Measurements from ENCODE around the gene UVRAG. TPM values are rescaled to one million over a fixed set of nuclear protein-coding genes. Genes with fewer than 3 reads are reported as not detected.
"Not testable (repeated sequence)": the region's sequence is repeated elsewhere in the genome, so short reads cannot be mapped to it uniquely, and the experiment has no call there.

The UVRAG gene
- polyA plus RNA-seq, 2 donors: 3.1 to 3.8 TPM

DNA sequence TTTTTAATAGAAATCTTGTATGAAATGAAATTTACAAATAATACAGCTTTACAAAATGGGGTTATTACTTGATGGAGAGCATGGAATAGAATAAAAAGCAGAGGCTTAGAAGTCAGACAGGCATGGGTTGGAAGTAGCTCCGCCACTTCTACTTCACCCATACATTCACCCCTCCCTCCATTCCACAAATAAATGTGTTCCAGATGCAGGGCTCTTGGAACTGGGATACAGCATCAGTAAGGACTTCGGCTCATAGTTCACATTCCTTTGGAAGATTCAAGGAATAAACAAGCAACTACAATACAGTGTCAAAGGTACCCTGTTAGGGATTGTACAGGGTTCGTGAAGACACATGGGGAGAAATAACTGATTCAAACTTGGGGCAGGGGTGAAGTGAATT lies 234.5 kb downstream of the UVRAG start:
- H3K4me3 ChIP-seq (ENCODE audit: low read depth in 1 of 2, low read length in 2 of 2): no peak overlapping the region
- H3K9me3 ChIP-seq (ENCODE audit: control insufficient read depth in 2 of 2, insufficient read depth in 1 of 2, low read depth in 1 of 2, low read length in 1 of 2): no peaks in the 10 kb centered on the region
- no peaks in the 10 kb centered on the region for H3K36me3 ChIP-seq (ENCODE audit: control insufficient read depth in 2 of 2, insufficient read depth in 2 of 2, low read length in 1 of 2)
- WGBS, 2 donors: 90 to 92% methylated on average over 3 of the region's 3 CpGs
- no peaks in the 10 kb centered on the region for H3K4me1 ChIP-seq (ENCODE audit: control insufficient read depth in 2 of 2, insufficient read depth in 2 of 2, low read length in 1 of 2)
- H3K27me3 ChIP-seq (ENCODE audit: control insufficient read depth in 1 of 2, insufficient read depth in 2 of 2, low read length in 2 of 2): no peaks in the 10 kb centered on the region
- H3K27ac ChIP-seq (ENCODE audit: low read depth in 2 of 2, low read length in 1 of 2): no peak overlapping the region

DNA sequence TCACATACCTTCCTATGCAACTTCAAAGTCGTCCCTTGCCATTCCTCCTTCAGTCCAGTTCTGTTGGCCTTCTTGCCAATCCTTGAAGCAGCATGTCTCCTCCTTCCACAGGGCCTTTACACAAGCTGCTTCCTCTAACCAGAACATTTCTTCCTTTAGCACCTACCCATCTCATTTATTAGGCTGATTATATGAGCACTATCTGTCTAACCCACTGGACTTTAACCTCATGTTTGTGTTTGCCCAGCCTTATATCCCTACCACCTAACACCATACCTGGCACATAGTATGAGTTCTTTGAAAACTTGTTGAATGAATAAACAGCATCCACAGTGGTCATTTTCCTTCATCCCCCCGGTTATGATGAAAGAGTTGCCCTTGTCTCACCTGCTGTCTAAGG lies 236.9 kb downstream of the UVRAG start:
- no peaks in the 10 kb centered on the region for H3K36me3 ChIP-seq (ENCODE audit: control insufficient read depth in 2 of 2, insufficient read depth in 2 of 2, low read length in 1 of 2)
- H3K9me3 ChIP-seq (ENCODE audit: control insufficient read depth in 2 of 2, insufficient read depth in 1 of 2, low read depth in 1 of 2, low read length in 1 of 2): no peaks in the 10 kb centered on the region
- H3K27ac ChIP-seq (ENCODE audit: low read depth in 2 of 2, low read length in 1 of 2): no peak overlapping the region
- H3K4me3 ChIP-seq (ENCODE audit: low read depth in 1 of 2, low read length in 2 of 2): no peak overlapping the region
- H3K4me1 ChIP-seq (ENCODE audit: control insufficient read depth in 2 of 2, insufficient read depth in 2 of 2, low read length in 1 of 2): no peaks in the 10 kb centered on the region
- WGBS, 2 donors: 86 to 95% methylated on average over 2 of the region's 2 CpGs
- no peaks in the 10 kb centered on the region for H3K27me3 ChIP-seq (ENCODE audit: control insufficient read depth in 1 of 2, insufficient read depth in 2 of 2, low read length in 2 of 2)

DNA sequence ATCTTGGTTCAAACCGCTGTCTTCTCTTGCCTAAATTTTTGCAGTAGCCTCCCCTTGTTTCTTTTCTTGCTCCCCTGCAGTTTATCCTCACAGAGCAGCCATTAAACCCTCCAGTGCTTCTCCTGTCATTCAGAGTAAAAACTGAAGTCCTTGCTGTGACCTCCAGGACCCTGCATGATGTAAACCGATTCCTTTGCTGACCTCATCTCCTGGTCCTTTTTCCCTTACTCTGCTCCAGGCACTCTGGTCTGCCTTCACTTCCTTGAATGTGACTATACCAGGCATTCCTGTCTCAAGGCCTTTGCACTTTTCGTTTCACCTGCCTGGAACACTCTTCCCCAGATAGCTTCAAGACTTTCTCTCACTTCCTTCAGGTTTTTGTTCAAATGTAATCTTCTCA lies 239.3 kb downstream of the UVRAG start:
- H3K36me3 ChIP-seq (ENCODE audit: control insufficient read depth in 2 of 2, insufficient read depth in 2 of 2, low read length in 1 of 2): no peaks in the 10 kb centered on the region
- H3K4me1 ChIP-seq (ENCODE audit: control insufficient read depth in 2 of 2, insufficient read depth in 2 of 2, low read length in 1 of 2): no peaks in the 10 kb centered on the region
- no peaks in the 10 kb centered on the region for H3K9me3 ChIP-seq (ENCODE audit: control insufficient read depth in 2 of 2, insufficient read depth in 1 of 2, low read depth in 1 of 2, low read length in 1 of 2)
- H3K27me3 ChIP-seq (ENCODE audit: control insufficient read depth in 1 of 2, insufficient read depth in 2 of 2, low read length in 2 of 2): no peaks in the 10 kb centered on the region
- 92 to 96% methylated on average over 3 of the region's 3 CpGs for WGBS, 2 donors
- H3K4me3 ChIP-seq (ENCODE audit: low read depth in 1 of 2, low read length in 2 of 2): no peak overlapping the region
- H3K27ac ChIP-seq (ENCODE audit: low read depth in 2 of 2, low read length in 1 of 2): no peak overlapping the region

DNA sequence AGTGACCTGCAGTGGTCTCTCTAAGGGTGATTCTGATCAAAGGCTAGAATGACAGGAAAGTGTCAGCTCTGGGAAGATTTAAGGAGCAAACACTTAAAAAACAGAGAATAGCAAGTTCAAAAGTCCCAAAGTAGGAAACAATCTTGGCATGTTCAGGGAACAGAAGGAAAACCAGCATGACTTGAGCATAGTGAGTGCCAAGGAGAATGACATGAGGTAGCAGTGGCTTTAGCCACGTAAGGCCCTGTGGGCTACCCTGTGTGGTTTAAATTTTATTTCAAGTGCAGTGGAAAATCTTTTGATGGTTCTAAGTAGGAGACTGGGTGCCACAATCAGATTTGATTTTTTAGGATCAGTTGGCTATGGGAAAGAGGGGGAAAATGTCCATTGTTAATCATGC lies 241.9 kb downstream of the UVRAG start:
- H3K4me3 ChIP-seq (ENCODE audit: low read depth in 1 of 2, low read length in 2 of 2): no peak overlapping the region
- no peaks in the 10 kb centered on the region for H3K27me3 ChIP-seq (ENCODE audit: control insufficient read depth in 1 of 2, insufficient read depth in 2 of 2, low read length in 2 of 2)
- no peaks in the 10 kb centered on the region for H3K9me3 ChIP-seq (ENCODE audit: control insufficient read depth in 2 of 2, insufficient read depth in 1 of 2, low read depth in 1 of 2, low read length in 1 of 2)
- WGBS, 2 donors: 93% methylated on average over 1 of the region's 1 CpG
- no peaks in the 10 kb centered on the region for H3K4me1 ChIP-seq (ENCODE audit: control insufficient read depth in 2 of 2, insufficient read depth in 2 of 2, low read length in 1 of 2)
- H3K36me3 ChIP-seq (ENCODE audit: control insufficient read depth in 2 of 2, insufficient read depth in 2 of 2, low read length in 1 of 2): no peaks in the 10 kb centered on the region
- no peak overlapping the region for H3K27ac ChIP-seq (ENCODE audit: low read depth in 2 of 2, low read length in 1 of 2)

DNA sequence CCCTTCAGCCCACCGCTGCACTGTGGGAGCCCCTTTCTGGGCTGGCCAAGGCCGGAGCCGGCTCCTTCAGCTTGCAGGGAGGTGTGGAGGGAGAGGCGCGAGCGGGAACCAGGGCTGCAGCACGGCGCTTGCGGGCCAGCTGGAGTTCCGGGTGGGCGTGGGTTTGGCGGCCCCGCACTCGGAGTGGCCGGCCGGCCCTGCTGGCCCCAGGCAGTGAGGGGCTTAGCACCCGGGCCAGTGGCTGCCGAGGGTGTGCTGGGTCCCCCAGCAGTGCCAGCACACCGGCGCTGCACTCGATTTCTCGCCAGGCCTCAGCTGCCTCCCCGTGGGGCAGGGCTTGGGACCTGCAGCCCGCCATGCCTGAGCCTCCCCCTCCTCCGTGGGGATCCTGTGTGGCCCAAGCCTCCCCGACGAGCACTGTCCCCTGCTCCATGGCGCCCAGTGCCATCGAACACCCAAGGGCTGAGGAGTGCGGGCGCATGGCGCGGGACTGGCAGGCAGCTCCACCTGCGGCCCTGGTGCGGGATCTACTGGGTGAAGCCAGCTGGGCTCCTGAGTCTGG lies 245.5 kb downstream of the UVRAG start:
- 98% methylated on average over 26 to 35 of the region's 35 CpGs for WGBS, 2 donors
- not testable (repeated sequence) for H3K9me3 ChIP-seq (ENCODE audit: control insufficient read depth in 2 of 2, insufficient read depth in 1 of 2, low read depth in 1 of 2, low read length in 1 of 2); H3K27me3 ChIP-seq (ENCODE audit: control insufficient read depth in 1 of 2, insufficient read depth in 2 of 2, low read length in 2 of 2); H3K27ac ChIP-seq (ENCODE audit: low read depth in 2 of 2, low read length in 1 of 2); H3K4me1 ChIP-seq (ENCODE audit: control insufficient read depth in 2 of 2, insufficient read depth in 2 of 2, low read length in 1 of 2); H3K36me3 ChIP-seq (ENCODE audit: control insufficient read depth in 2 of 2, insufficient read depth in 2 of 2, low read length in 1 of 2); H3K4me3 ChIP-seq (ENCODE audit: low read depth in 1 of 2, low read length in 2 of 2)

DNA sequence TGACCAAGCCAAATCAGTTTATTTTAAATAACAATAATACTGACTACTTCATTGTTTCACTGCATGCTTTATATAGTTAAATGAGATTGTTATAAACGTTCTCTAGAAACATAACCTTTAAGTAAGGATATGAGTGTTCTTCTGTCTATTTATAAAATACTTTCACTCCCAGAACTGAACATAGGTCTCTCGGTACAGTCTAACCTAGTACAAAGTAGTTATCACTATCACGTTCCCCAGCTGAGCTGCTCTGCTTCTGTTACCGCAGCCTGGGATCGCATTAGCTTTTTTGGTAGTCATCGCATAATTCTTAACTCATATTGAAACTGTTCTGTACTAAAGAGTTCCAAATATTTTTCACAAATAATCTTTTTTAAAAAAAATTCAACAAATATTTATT lies 247.7 kb downstream of the UVRAG start:
- Histone ChIP-seq H3K4me1 (ENCODE audit: control insufficient read depth in 2 of 2, insufficient read depth in 2 of 2, low read length in 1 of 2) (no peaks in the 10 kb centered on the region), H3K27me3 (ENCODE audit: control insufficient read depth in 1 of 2, insufficient read depth in 2 of 2, low read length in 2 of 2) (no peaks in the 10 kb centered on the region), H3K4me3 (ENCODE audit: low read depth in 1 of 2, low read length in 2 of 2) (no peak overlapping the region), H3K36me3 (ENCODE audit: control insufficient read depth in 2 of 2, insufficient read depth in 2 of 2, low read length in 1 of 2) (no peaks in the 10 kb centered on the region), H3K27ac (ENCODE audit: low read depth in 2 of 2, low read length in 1 of 2) (no peak overlapping the region), H3K9me3 (ENCODE audit: control insufficient read depth in 2 of 2, insufficient read depth in 1 of 2, low read depth in 1 of 2, low read length in 1 of 2) (no peaks in the 10 kb centered on the region)
- WGBS, 2 donors: 90 to 91% methylated on average over 6 of the region's 6 CpGs

DNA sequence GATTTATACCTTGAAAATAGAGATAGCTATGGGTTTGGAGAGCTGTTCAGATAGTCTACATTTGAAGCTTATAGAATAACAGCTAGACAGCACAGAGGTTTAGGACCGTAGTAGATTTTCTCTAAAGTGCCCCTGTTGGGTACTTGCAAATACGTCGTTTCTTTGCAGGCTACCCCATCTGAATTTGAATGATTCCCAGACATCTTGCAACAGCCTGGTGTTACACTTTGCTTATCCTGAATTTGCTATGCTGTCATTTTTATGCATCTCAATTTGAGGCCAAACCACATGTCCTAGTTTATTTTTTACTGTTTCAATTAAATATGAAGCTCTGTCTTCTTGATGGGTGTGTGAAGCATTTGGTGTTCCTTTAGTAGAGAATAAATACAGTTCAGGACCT lies 249.2 kb downstream of the UVRAG start:
- Histone ChIP-seq H3K4me1 (ENCODE audit: control insufficient read depth in 2 of 2, insufficient read depth in 2 of 2, low read length in 1 of 2) (no peaks in the 10 kb centered on the region), H3K4me3 (ENCODE audit: low read depth in 1 of 2, low read length in 2 of 2) (no peak overlapping the region), H3K27me3 (ENCODE audit: control insufficient read depth in 1 of 2, insufficient read depth in 2 of 2, low read length in 2 of 2) (no peaks in the 10 kb centered on the region), H3K27ac (ENCODE audit: low read depth in 2 of 2, low read length in 1 of 2) (no peak overlapping the region), H3K36me3 (ENCODE audit: control insufficient read depth in 2 of 2, insufficient read depth in 2 of 2, low read length in 1 of 2) (no peaks in the 10 kb centered on the region), H3K9me3 (ENCODE audit: control insufficient read depth in 2 of 2, insufficient read depth in 1 of 2, low read depth in 1 of 2, low read length in 1 of 2) (no peaks in the 10 kb centered on the region)
- 89 to 96% methylated on average over 3 of the region's 3 CpGs for WGBS, 2 donors

DNA sequence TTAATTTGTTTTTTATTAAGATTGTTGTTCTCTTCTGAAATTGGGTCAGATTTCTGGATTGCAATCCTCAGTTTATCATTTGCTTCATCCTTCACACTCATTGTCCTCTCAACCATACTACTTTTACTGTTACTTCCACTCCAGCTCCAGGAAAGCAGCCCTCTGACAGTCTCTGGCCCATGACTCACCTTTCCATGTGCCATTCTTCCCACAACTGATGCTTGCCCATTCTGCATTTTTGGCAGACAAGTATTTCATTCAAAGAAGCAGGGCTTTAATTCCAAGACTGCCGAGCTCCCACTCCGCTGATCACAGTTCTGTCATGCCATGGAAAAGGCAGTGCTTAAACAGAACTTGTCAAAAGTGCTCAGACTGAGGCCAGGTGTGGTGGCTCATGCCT lies 252.1 kb downstream of the UVRAG start:
- H3K4me1 ChIP-seq (ENCODE audit: control insufficient read depth in 2 of 2, insufficient read depth in 2 of 2, low read length in 1 of 2): no peaks in the 10 kb centered on the region
- no peak overlapping the region for H3K27ac ChIP-seq (ENCODE audit: low read depth in 2 of 2, low read length in 1 of 2)
- no peaks in the 10 kb centered on the region for H3K27me3 ChIP-seq (ENCODE audit: control insufficient read depth in 1 of 2, insufficient read depth in 2 of 2, low read length in 2 of 2)
- no peaks in the 10 kb centered on the region for H3K9me3 ChIP-seq (ENCODE audit: control insufficient read depth in 2 of 2, insufficient read depth in 1 of 2, low read depth in 1 of 2, low read length in 1 of 2)
- H3K4me3 ChIP-seq (ENCODE audit: low read depth in 1 of 2, low read length in 2 of 2): no peak overlapping the region
- 83 to 95% methylated on average over 2 of the region's 2 CpGs for WGBS, 2 donors
- no peaks in the 10 kb centered on the region for H3K36me3 ChIP-seq (ENCODE audit: control insufficient read depth in 2 of 2, insufficient read depth in 2 of 2, low read length in 1 of 2)

DNA sequence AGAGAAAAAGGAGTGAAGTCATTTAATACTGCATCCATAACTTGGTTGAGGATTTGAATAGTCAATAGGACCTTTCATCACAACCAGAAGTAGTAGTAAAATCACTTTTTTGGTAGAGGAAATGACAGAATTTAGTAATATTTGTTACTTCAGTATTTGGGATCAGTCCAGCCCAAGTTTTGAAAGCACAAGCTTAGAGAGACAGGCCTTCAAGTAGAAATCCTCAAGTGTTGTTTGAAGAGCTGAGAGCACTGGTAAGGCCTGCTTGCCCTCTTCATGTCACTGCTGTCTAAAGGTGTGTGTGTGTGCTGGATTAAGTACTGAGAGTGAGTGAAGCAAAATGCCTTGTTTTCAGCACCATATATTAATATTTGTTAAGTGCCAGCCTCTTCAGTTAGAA lies 254.0 kb downstream of the UVRAG start:
- H3K27me3 ChIP-seq (ENCODE audit: control insufficient read depth in 1 of 2, insufficient read depth in 2 of 2, low read length in 2 of 2): no peaks in the 10 kb centered on the region
- H3K4me1 ChIP-seq (ENCODE audit: control insufficient read depth in 2 of 2, insufficient read depth in 2 of 2, low read length in 1 of 2): no peaks in the 10 kb centered on the region
- no peak overlapping the region for H3K27ac ChIP-seq (ENCODE audit: low read depth in 2 of 2, low read length in 1 of 2)
- no peak overlapping the region for H3K4me3 ChIP-seq (ENCODE audit: low read depth in 1 of 2, low read length in 2 of 2)
- no peaks in the 10 kb centered on the region for H3K9me3 ChIP-seq (ENCODE audit: control insufficient read depth in 2 of 2, insufficient read depth in 1 of 2, low read depth in 1 of 2, low read length in 1 of 2)
- no peaks in the 10 kb centered on the region for H3K36me3 ChIP-seq (ENCODE audit: control insufficient read depth in 2 of 2, insufficient read depth in 2 of 2, low read length in 1 of 2)

DNA sequence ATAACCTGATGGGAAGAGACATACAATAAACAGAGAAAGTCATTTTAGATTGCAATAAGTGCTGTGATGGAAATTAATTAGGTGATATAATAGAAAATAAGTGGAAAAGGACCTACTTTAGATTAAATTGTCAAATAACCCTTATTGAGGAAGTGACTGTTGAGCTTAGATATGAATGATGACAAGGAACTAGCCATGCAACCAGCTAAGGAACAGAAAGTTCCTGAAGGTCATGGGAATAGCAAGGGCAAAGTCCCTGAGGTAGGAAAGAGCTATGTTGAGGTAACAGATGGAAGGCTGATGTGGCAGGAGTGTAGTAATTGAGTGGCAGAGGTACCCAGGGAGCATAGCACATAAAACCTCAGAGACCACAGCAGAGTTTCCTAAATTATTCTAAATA lies 256.1 kb downstream of the UVRAG start:
- H3K4me3 ChIP-seq (ENCODE audit: low read depth in 1 of 2, low read length in 2 of 2): no peak overlapping the region
- no peaks in the 10 kb centered on the region for H3K4me1 ChIP-seq (ENCODE audit: control insufficient read depth in 2 of 2, insufficient read depth in 2 of 2, low read length in 1 of 2)
- H3K9me3 ChIP-seq (ENCODE audit: control insufficient read depth in 2 of 2, insufficient read depth in 1 of 2, low read depth in 1 of 2, low read length in 1 of 2): no peaks in the 10 kb centered on the region
- no peaks in the 10 kb centered on the region for H3K36me3 ChIP-seq (ENCODE audit: control insufficient read depth in 2 of 2, insufficient read depth in 2 of 2, low read length in 1 of 2)
- H3K27ac ChIP-seq (ENCODE audit: low read depth in 2 of 2, low read length in 1 of 2): no peak overlapping the region
- no peaks in the 10 kb centered on the region for H3K27me3 ChIP-seq (ENCODE audit: control insufficient read depth in 1 of 2, insufficient read depth in 2 of 2, low read length in 2 of 2)
